Measurements from ENCODE around the gene RBM28.
"Not testable (repeated sequence)": the region's sequence is repeated elsewhere in the genome, so short reads cannot be mapped to it uniquely, and the experiment has no call there.

The RBM28 gene

GRCh38 chr7:128304212-128304611 lies 39.5 kb downstream of the RBM28 start:
- DNase-seq (ENCODE audit: low read depth), result no peak

GRCh38 chr7:128303643-128304042 lies 40.1 kb downstream of the RBM28 start:
- H3K4me3 ChIP-seq (ENCODE audit: low read depth, low read length), result no peak overlapping the region
- DNase-seq (ENCODE audit: low read depth), result no peak

More at GRCh38 chr7:128304212-128304611, 39.5 kb downstream of the RBM28 start:
- H3K4me3 ChIP-seq (ENCODE audit: low read depth, low read length), result no peak overlapping the region

- no peak overlapping the region for H3K4me3 ChIP-seq (ENCODE audit: low read depth, low read length)
- no peak for DNase-seq (ENCODE audit: low read depth)
Observed at GRCh38 chr7:128303133-128303532, 40.6 kb downstream of the RBM28 start.

- DNase-seq (ENCODE audit: low read depth), result no peak
- H3K4me3 ChIP-seq (ENCODE audit: low read depth, low read length), result no peak overlapping the region
Observed at GRCh38 chr7:128302139-128302538, 41.6 kb downstream of the RBM28 start.

GRCh38 chr7:128299109-128299607 lies 44.5 kb downstream of the RBM28 start:
- H3K4me3 ChIP-seq (ENCODE audit: low read depth, low read length), result no peak overlapping the region
- no peak for DNase-seq (ENCODE audit: low read depth)

- not testable (repeated sequence) for DNase-seq (ENCODE audit: low read depth); H3K4me3 ChIP-seq (ENCODE audit: low read depth, low read length)
Observed at GRCh38 chr7:128298004-128298403, 45.7 kb downstream of the RBM28 start.

GRCh38 chr7:128287556-128287955 lies 56.2 kb downstream of the RBM28 start:
- no peak for DNase-seq (ENCODE audit: low read depth)
- no peak overlapping the region for H3K4me3 ChIP-seq (ENCODE audit: low read depth, low read length)

- no peak for DNase-seq (ENCODE audit: low read depth)
- H3K4me3 ChIP-seq (ENCODE audit: low read depth, low read length), result no peak overlapping the region
Observed at GRCh38 chr7:128284102-128284501, 59.6 kb downstream of the RBM28 start.

GRCh38 chr7:128281605-128282380 lies 61.9 kb downstream of the RBM28 start:
- no peak for DNase-seq (ENCODE audit: low read depth)
- no peak overlapping the region for H3K4me3 ChIP-seq (ENCODE audit: low read depth, low read length)

GRCh38 chr7:128280451-128280850 lies 63.3 kb downstream of the RBM28 start:
- not testable (repeated sequence) for H3K4me3 ChIP-seq (ENCODE audit: low read depth, low read length); DNase-seq (ENCODE audit: low read depth)

- DNase-seq (ENCODE audit: low read depth), result no peak
- H3K4me3 ChIP-seq (ENCODE audit: low read depth, low read length), result no peak overlapping the region
Observed at GRCh38 chr7:128279124-128279713, 64.5 kb downstream of the RBM28 start.

- no peak for DNase-seq (ENCODE audit: low read depth)
- no peak overlapping the region for H3K4me3 ChIP-seq (ENCODE audit: low read depth, low read length)
Observed at GRCh38 chr7:128278366-128278765, 65.3 kb downstream of the RBM28 start.

- no peak overlapping the region for H3K4me3 ChIP-seq (ENCODE audit: low read depth, low read length)
- no peak for DNase-seq (ENCODE audit: low read depth)
Observed at GRCh38 chr7:128275681-128276080, 68.0 kb downstream of the RBM28 start.

- DNase-seq (ENCODE audit: low read depth), result no peak
Observed at GRCh38 chr7:128274884-128275603, 68.7 kb downstream of the RBM28 start.

GRCh38 chr7:128274246-128274883 lies 69.3 kb downstream of the RBM28 start:
- H3K4me3 ChIP-seq (ENCODE audit: low read depth, low read length), result no peak overlapping the region
- no peak for DNase-seq (ENCODE audit: low read depth)

More at GRCh38 chr7:128274884-128275603, 68.7 kb downstream of the RBM28 start:
- H3K4me3 ChIP-seq (ENCODE audit: low read depth, low read length), result no peak overlapping the region

GRCh38 chr7:128271942-128272481 lies 71.7 kb downstream of the RBM28 start:
- H3K4me3 ChIP-seq (ENCODE audit: low read depth, low read length), result peak overlapping the region; percentile 40
- no peak for DNase-seq (ENCODE audit: low read depth)

- H3K4me3 ChIP-seq (ENCODE audit: low read depth, low read length), result peak overlapping the region; percentile 40
- no peak for DNase-seq (ENCODE audit: low read depth)
Observed at GRCh38 chr7:128271471-128271941, 72.2 kb downstream of the RBM28 start.

- no peak overlapping the region for H3K4me3 ChIP-seq (ENCODE audit: low read depth, low read length)
- no peak for DNase-seq (ENCODE audit: low read depth)
Observed at GRCh38 chr7:128270826-128271272, 72.9 kb downstream of the RBM28 start.

- DNase-seq (ENCODE audit: low read depth), result no peak
- H3K4me3 ChIP-seq (ENCODE audit: low read depth, low read length), result no peak overlapping the region
Observed at GRCh38 chr7:128268233-128268632, 75.5 kb downstream of the RBM28 start.

All from skeletal muscle cell (primary cell).